GM12801 (cell line): ENCODE data around the gene PARP1.

Experiments used
- CTCF ChIP-seq: IDR thresholded peaks from one replicate; pipeline ENCODE4 v1.5.1; 2011; ENCODE audit warnings: control low read depth; ENCODE audit not compliant: insufficient read length; ENCODE audit errors: extremely low read depth

The PARP1 gene

GRCh38 chr1:226351709-226352108 is 56.2 kb downstream of the PARP1 start:
- TF ChIP-seq CTCF = no peak

- no peak for TF ChIP-seq CTCF
Measured at GRCh38 chr1:226350519-226350865, 57.4 kb downstream of the PARP1 start.

DNA sequence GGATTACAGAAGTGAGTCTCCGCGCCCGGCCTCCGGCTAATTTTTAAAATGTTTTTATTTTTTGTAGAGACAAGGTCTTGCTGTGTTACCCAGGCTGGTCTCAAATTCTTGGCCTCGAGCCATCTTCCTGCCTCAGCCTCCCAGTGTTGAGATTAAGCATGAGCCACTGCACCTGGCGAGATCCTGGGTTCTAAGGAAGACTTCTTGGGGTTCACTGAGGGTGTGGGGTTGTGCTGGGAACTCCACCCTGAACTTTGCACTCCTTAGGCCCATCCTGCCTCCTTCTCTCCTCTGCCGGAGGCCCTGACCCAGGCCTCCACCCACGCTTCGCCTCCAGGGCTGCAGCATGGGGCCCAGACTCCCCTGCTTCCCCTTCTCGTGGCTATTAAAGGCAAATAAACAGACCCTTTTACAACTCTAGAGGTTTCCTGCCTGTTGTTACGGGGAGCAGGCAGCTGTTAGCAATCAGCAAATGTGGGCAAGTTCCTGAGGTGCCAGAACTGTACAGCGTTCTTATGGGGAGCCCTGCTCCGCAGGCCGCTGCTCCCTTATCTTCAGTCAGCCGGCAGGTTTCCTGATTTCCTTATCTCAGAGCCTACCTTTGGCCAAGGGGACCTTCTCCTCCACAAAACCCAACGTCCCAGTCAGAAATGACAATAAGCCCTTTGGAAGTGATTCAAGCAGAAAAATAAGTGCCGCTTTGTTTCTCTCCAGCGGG is 57.9 kb downstream of the PARP1 start:
- TF ChIP-seq CTCF = no peak

- no peak for TF ChIP-seq CTCF
Measured at GRCh38 chr1:226349081-226349480, 58.8 kb downstream of the PARP1 start.

- no peak for TF ChIP-seq CTCF
Measured at GRCh38 chr1:226344441-226345259, 63.2 kb downstream of the PARP1 start.

DNA sequence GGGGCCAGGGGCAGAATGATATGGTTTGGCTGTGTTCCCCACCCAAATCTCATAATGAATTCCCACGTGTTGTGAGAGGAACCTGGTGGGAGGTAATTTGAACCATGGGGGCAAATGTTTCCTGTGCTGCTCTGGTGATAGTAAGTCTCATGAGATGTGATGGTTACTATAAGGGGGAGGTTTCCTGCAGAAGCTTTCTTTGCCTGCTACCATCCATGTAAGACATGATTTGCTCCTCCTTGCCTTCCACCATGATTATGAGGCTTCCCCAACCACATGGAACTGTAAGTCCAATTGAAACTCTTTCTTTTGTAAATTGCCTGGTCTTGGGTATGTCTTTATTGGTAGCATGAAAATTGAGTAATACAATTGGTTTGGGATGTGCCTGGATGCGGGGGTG is 65.2 kb downstream of the PARP1 start:
- TF ChIP-seq CTCF = no peak

- TF ChIP-seq CTCF = no peak
Measured at GRCh38 chr1:226337276-226337875, 70.5 kb downstream of the PARP1 start.
